ENCODE measurements around the gene NCBP1.

GRCh38 chr9:97660847-97661246 lies 27.2 kb downstream of the NCBP1 start:
- TF ChIP-seq CTCF (conservative IDR thresholded peaks at IDR 0.05; ENCODE audit: low read depth, low read length) (no peak), USF2 (IDR thresholded peaks at IDR 0.05; ENCODE audit: low read depth, low read length) (no peak), MAZ (IDR thresholded peaks at IDR 0.05; ENCODE audit: borderline replicate concordance, low read depth, low read length) (no peak), RAD21 (IDR thresholded peaks at IDR 0.05; ENCODE audit: low read length) (no peak)
